Measurements from ENCODE around the gene SORL1. TPM values are rescaled to one million over a fixed set of nuclear protein-coding genes. Genes with fewer than 3 reads are reported as not detected.

SORL1 gene
- total RNA-seq, 4 donors from 2014 or later, result 3.0 to 12.3 (median 8.1) TPM

DNA sequence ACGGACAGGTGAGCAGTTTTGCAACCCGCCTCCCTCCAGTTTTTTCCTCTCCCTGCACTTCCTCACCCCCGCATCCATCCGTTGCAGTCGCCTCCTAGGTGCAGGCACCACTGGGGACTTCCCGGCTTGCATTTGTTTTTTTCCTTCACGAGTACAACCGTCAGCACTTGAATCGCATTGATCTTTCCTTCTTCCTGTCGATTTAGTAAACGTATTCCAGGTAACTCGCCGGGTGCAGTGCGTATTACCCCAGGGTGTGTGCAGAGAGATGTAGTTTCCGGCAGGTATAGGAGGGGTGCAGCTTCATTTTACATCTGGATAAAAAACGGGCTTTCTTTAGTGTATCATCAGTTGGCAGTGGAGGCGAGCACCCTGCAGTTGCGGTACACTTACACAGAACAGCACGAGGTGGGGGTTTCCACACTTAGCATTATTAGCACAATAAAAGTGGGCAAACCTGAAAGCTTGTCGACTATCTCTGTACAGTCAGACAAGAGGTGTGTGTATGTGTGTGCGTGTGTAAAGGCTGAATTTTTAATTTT lies 566 bp downstream of the SORL1 start, which contains the start of gene SORL1-AS1:
TSS of gene SORL1-AS1 (minus strand) at position 359 of the 542 bp plus-strand sequence.
- no peaks in the 10 kb centered on the region for H3K9me3 ChIP-seq
- peaks cover 4 to 28% (median 23%) of the 10 kb centered on the region in 4 donors for H3K4me1 ChIP-seq
- peaks cover 0 to 13% (median 0%) of the 10 kb centered on the region in 4 donors for H3K27me3 ChIP-seq
- 5% methylated on average over 20 of the region's 21 CpGs for WGBS
- intact Hi-C loops (cut with DNase I), result loop anchor here (5.0 kb wide), 2 partner anchors 80 to 140 kb away; no protein-coding TSS in a partner anchor
- peak within 1 kb of the TSS; percentile 40 to 66 (median 60) for H3K27ac ChIP-seq (replicated peaks in 1 of 4)
- H3K4me3 ChIP-seq, result peak within 1 kb of the TSS; percentile 78 to 90 (median 81)
- TF ChIP-seq POLR2AphosphoS5 (IDR thresholded peaks at IDR 0.05) (no peak), POLR2A (IDR thresholded peaks at IDR 0.05; ENCODE audit: low read depth) (no peak), EP300 (IDR thresholded peaks at IDR 0.05) (no peak)
- TF ChIP-seq, protein P1, sequence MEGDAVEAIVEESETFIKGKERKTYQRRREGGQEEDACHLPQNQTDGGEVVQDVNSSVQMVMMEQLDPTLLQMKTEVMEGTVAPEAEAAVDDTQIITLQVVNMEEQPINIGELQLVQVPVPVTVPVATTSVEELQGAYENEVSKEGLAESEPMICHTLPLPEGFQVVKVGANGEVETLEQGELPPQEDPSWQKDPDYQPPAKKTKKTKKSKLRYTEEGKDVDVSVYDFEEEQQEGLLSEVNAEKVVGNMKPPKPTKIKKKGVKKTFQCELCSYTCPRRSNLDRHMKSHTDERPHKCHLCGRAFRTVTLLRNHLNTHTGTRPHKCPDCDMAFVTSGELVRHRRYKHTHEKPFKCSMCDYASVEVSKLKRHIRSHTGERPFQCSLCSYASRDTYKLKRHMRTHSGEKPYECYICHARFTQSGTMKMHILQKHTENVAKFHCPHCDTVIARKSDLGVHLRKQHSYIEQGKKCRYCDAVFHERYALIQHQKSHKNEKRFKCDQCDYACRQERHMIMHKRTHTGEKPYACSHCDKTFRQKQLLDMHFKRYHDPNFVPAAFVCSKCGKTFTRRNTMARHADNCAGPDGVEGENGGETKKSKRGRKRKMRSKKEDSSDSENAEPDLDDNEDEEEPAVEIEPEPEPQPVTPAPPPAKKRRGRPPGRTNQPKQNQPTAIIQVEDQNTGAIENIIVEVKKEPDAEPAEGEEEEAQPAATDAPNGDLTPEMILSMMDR (IDR thresholded peaks at IDR 0.05), result no peak
- H3K36me3 ChIP-seq, result no peaks in the 10 kb centered on the region
- DNase-seq (ENCODE audit: extremely low spot score), result no peak

- H3K9me3 ChIP-seq, result no peaks in the 10 kb centered on the region
- no peaks in the 10 kb centered on the region for H3K36me3 ChIP-seq
- peaks cover 4 to 28% (median 23%) of the 10 kb centered on the region in 4 donors for H3K4me1 ChIP-seq
- DNase-seq (ENCODE audit: extremely low spot score), result no peak
- peaks cover 0 to 13% (median 0%) of the 10 kb centered on the region in 4 donors for H3K27me3 ChIP-seq
- H3K4me3 ChIP-seq, result no peak overlapping the region
- intact Hi-C loops (cut with DNase I), result loop anchor here (5.0 kb wide), 2 partner anchors 79 to 139 kb away; no protein-coding TSS in a partner anchor
- whole genome bisulfite sequencing, result 69% methylated on average over 6 of the region's 6 CpGs
- TF ChIP-seq POLR2A (IDR thresholded peaks at IDR 0.05; ENCODE audit: low read depth), result no peak
- no peak for TF ChIP-seq POLR2AphosphoS5 (IDR thresholded peaks at IDR 0.05)
- TF ChIP-seq, protein P1 (IDR thresholded peaks at IDR 0.05), result no peak
- TF ChIP-seq EP300 (IDR thresholded peaks at IDR 0.05), result no peak
- no peak overlapping the region for H3K27ac ChIP-seq (replicated peaks in 1 of 4)
Measured at GRCh38 chr11:121453589-121454299, 1.6 kb downstream of the SORL1 start.

DNA sequence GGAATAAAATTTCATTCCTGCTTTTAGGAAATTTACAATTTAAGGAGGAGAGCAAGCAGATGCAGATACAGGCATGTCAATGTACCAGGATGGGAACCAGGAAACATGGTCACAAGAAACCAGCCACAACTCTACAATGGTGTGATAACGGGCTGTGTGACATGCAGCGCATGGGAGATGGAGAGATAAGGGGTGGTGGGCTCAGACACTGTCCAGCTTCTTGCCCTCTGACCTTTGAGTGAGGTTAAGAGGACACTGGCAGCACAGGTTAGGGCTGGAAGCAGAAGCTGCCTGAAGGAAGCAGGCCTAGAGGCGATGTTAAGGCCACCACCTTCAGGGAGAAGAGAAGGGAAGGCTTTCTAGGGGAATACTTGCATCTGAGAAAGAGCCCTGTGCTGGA lies 3.0 kb downstream of the SORL1 start:
- H3K36me3 ChIP-seq, result no peaks in the 10 kb centered on the region
- H3K4me3 ChIP-seq, result no peak overlapping the region
- WGBS, result 89% methylated on average over 3 of the region's 3 CpGs
- TF ChIP-seq POLR2AphosphoS5 (IDR thresholded peaks at IDR 0.05) (no peak), EP300 (IDR thresholded peaks at IDR 0.05) (no peak), POLR2A (IDR thresholded peaks at IDR 0.05; ENCODE audit: low read depth) (no peak)
- TF ChIP-seq, protein P1 (IDR thresholded peaks at IDR 0.05), result no peak
- H3K27me3 ChIP-seq, result peaks cover 0 to 13% (median 0%) of the 10 kb centered on the region in 4 donors
- H3K9me3 ChIP-seq, result no peaks in the 10 kb centered on the region
- DNase-seq (ENCODE audit: extremely low spot score), result no peak
- no peak overlapping the region for H3K27ac ChIP-seq (replicated peaks in 1 of 4)
- intact Hi-C loops (cut with DNase I), result no loop called here
- peaks cover 4 to 36% (median 26%) of the 10 kb centered on the region in 4 donors for H3K4me1 ChIP-seq

GRCh38 chr11:121456151-121456550 lies 4.0 kb downstream of the SORL1 start:
- Histone ChIP-seq H3K36me3 (no peaks in the 10 kb centered on the region), H3K4me1 (peaks cover 4 to 36% (median 26%) of the 10 kb centered on the region in 4 donors), H3K9me3 (no peaks in the 10 kb centered on the region), H3K27ac (replicated peaks in 1 of 4) (no peak overlapping the region), H3K4me3 (no peak overlapping the region), H3K27me3 (peaks cover 0 to 13% (median 0%) of the 10 kb centered on the region in 4 donors)
- no peak for TF ChIP-seq POLR2AphosphoS5 (IDR thresholded peaks at IDR 0.05)
- no peak for TF ChIP-seq EP300 (IDR thresholded peaks at IDR 0.05)
- TF ChIP-seq POLR2A (IDR thresholded peaks at IDR 0.05; ENCODE audit: low read depth), result no peak
- TF ChIP-seq, protein P1 (IDR thresholded peaks at IDR 0.05), result no peak
- intact Hi-C loops (cut with DNase I), result no loop called here
- 76% methylated on average over 2 of the region's 2 CpGs for WGBS
- no peak for DNase-seq (ENCODE audit: extremely low spot score)
